GM12865 (cell line): ENCODE measurements around the gene OXNAD1.

ENCODE experiments used
- DNase-seq: peaks from one replicate; pipeline ENCODE4 v3.0.0; 2010; ENCODE audit warnings: low read depth
- H3K4me3 ChIP-seq: 2 replicates; pipeline ENCODE4 v1.5.1; 2011; ENCODE audit warnings: mild to moderate bottlenecking, low read depth, low read length, control low read depth
- TF ChIP-seq, protein P1 (sequence below): IDR thresholded peaks from 2 replicates; pipeline ENCODE4 v1.5.1; 2011; ENCODE audit warnings: low read length, control low read depth, low read depth, inconsistent platforms; ENCODE audit not compliant: insufficient read depth; ENCODE audit errors: missing control alignments

The OXNAD1 gene

GRCh38 chr3:16331319-16331883 lies 66.4 kb downstream of the OXNAD1 start:
- no peak for DNase-seq
- TF ChIP-seq, protein P1, sequence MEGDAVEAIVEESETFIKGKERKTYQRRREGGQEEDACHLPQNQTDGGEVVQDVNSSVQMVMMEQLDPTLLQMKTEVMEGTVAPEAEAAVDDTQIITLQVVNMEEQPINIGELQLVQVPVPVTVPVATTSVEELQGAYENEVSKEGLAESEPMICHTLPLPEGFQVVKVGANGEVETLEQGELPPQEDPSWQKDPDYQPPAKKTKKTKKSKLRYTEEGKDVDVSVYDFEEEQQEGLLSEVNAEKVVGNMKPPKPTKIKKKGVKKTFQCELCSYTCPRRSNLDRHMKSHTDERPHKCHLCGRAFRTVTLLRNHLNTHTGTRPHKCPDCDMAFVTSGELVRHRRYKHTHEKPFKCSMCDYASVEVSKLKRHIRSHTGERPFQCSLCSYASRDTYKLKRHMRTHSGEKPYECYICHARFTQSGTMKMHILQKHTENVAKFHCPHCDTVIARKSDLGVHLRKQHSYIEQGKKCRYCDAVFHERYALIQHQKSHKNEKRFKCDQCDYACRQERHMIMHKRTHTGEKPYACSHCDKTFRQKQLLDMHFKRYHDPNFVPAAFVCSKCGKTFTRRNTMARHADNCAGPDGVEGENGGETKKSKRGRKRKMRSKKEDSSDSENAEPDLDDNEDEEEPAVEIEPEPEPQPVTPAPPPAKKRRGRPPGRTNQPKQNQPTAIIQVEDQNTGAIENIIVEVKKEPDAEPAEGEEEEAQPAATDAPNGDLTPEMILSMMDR = no peak
- no peak overlapping the region for H3K4me3 ChIP-seq

DNA sequence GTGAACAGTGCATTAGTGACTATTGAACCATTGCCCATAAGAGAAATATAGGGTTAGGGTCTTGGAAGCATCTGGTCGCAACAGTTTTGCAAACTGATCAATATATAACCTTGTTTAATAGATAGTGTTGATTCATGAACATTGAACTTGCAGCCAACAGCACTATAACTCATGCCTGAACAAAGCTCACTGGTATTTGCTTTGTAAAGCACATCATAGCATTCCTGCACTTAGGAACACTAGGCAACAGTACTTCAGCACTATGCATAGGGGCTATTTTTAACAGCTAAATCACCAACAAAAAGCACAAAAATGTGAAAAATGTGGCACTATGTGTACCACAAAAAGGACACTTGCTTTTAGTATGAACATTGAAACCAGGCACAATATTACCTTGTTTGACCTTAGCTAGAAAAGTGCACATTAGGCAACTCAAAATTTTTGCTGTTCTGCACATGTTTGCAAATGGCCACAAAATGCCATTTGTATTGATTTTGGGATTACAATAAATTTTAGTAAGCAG lies 68.0 kb downstream of the OXNAD1 start:
- TF ChIP-seq, protein P1 = no peak
- DNase-seq = no peak
- no peak overlapping the region for H3K4me3 ChIP-seq

DNA sequence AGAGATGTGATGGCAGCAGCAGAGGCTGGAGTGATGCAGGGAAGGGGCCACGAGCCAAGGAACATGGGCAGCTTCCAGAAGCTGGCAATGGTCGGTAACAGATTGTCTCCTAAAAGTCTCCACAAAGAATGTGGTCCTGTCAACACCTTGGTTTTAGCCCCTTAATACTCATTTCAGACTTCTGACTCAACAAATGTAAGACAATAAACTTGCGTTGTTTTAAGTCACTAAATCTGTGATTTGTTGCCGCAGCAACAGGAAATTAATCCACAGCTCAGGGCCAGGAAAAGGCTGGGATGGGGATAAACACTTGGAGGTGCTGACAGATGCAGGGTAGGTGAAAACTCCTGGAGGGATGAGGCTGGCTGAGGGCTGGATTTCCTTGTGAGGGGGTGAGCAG lies 69.9 kb downstream of the OXNAD1 start:
- no peak overlapping the region for H3K4me3 ChIP-seq
- TF ChIP-seq, protein P1 = no peak
- DNase-seq = no peak

DNA sequence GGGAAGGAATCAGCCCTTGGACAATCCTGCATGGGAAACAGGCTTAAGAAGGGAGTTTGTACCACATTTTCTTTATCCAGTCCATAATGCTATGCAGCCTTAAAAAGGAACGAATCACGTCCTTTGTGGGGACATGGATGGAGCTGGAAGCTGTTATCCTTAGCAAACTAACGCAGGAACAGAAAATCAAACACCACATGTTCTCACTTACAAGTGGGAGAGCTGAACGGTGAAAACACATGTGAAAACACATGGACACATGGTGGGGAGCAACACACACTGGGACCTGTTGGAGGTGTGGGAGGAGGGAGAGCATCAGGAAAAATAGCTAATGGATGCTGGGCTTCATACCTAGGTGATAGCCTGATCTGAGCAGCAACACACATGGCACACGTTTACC lies 70.3 kb downstream of the OXNAD1 start:
- H3K4me3 ChIP-seq = no peak overlapping the region
- no peak for DNase-seq
- TF ChIP-seq, protein P1 = no peak

DNA sequence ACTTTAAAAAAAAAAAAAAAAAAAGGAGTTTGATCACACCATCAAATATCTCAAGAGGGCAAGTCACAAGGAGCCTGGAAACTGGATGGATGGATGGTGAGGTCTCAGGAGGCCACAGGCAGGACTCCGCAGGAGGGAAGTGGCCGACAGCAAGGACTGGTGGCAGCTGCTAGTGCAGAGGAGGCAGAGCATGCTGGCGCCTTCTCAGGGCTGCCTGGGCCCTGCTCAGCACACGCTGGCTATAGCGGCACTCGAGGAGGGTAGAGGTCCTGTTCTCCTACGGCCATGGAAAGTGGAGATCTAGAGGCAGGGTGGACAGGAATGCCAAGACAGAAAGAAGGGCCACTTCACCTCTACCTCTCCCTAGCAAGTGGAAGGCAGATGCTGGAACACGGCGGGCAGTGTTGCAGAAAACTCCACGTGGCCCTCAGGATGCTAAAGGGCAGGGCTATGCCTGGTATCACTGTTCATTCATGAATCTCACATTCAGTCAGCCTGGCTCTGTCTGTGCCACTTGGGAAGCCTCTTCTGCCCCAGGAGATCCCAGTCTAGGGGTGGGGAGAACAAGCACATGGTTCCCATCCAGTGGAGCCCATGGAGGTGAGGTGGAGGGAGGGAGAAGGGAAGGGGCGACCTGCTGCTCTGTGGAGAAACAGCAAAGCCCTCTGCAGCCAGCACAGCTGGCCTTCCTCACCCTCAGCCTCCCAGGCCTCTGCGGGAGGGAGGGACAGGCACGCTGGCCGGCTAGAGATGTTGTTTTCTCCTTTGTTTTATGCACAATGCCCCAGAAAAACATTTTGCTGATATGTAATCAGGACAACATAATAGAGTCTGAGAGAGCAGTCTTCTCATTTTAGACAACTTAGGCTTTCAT lies 71.0 kb downstream of the OXNAD1 start:
- H3K4me3 ChIP-seq = no peak overlapping the region
- DNase-seq = no peak
- TF ChIP-seq, protein P1 = no peak

GRCh38 chr3:16336825-16337224 lies 71.8 kb downstream of the OXNAD1 start:
- H3K4me3 ChIP-seq = no peak overlapping the region
- TF ChIP-seq, protein P1 = no peak

More at GRCh38 chr3:16336825-16337224, 71.8 kb downstream of the OXNAD1 start:
- no peak for DNase-seq
